HG02852 (cell line): ENCODE data around the gene FBXO38.

Experiments
- ATAC-seq: cut with Tn5 transposase; IDR thresholded peaks from one replicate; pipeline ENCODE4 v1.9.1; 2021; ENCODE audit warnings: mild to moderate bottlenecking, moderate library complexity; ENCODE audit not compliant: unreplicated experiment

Gene FBXO38

DNA sequence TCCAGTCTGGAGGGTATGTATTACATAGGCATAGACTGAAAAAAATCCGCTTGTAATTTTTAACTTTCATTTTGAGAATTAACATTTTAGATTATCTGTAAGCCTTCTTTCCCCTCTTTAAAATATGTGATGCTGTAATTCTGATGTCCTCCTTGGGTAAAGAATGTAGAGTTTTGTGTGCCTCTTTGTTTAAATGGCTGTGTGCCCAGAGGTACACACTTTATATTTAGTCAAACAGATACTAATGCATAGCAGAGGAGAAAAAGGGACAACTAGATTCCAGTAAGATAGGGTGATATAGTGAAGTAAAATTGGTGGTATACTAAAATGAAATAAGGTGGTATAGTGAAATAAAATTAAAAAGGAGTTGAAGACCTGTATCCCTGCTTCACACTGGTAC is 1.3 kb downstream of the FBXO38 start:
- no peak for ATAC-seq

DNA sequence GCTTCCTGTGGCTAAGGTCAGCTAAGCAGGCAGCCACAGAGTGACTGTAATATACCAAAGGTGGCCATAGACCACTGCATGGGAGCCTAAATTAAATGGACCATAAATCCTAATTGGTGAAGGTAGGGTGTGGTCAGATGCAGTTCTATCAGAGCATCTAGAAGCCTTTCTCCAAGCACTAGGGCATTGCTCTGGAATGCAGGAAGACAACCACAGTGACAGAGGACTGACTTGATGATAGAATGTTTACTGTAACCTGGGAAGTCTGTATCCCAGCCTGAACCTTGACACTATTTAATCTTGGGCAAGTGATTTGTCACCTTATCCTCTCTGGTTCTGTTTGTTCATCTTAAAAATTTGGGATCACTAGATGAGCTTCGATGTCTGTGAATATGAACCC is 2.3 kb downstream of the FBXO38 start:
- ATAC-seq: no peak

DNA sequence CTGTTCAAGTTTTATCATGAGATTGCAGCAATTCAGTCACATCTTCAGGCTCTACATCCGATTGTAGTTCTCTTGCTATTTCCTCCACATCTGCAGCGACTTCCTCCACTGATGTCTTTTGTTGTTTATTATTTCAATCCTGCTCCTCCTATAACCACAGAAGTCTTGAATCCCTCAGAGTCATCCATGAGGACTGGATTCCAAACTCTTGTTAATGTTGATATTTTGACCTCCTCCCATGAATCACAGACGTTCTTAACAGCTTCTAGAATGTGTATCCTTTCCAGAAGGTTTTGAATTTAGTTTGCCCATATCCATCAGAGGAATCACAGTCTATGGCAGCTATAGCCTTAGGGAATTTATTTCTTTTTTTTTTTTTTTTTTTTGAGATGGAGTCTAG is 3.6 kb downstream of the FBXO38 start:
- no peak for ATAC-seq

DNA sequence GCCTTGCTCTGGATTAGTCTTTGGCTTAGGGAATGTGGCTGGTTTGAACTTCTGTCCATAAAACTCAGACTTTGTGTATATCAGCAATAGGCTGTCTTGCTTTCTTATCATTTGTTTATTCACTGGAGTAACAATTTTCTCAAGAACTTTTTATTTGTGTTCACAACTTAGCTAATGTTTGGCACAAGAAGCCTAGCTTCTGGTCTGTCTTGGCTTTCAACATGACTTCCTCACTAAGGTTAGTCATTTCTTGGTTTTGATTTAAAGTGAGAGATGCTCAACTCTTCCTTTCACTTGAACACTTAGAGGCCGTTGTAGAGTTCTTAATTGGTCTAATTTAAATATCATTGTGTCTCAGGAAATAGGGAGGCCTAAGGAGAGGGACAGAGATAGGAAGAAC is 4.9 kb downstream of the FBXO38 start:
- no peak for ATAC-seq

DNA sequence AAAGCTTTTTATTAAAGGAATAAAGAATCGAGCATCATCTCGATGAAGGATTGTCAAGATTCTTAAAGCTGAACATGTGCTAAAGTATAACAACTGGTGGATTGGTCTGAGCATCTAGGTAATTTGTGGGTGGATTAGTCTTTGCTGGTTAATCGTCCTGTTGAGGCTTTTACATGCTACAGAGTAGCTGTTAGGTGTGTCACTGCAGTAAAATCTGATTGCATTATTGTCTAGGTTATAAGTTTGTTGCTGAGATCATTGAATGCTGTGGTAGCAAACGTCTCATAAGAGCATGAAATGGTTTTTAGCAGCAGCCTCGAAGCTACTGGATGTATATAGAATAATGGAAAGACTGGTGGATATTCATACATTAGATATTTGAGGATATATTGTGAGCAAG is 7.2 kb downstream of the FBXO38 start:
- no peak for ATAC-seq

DNA sequence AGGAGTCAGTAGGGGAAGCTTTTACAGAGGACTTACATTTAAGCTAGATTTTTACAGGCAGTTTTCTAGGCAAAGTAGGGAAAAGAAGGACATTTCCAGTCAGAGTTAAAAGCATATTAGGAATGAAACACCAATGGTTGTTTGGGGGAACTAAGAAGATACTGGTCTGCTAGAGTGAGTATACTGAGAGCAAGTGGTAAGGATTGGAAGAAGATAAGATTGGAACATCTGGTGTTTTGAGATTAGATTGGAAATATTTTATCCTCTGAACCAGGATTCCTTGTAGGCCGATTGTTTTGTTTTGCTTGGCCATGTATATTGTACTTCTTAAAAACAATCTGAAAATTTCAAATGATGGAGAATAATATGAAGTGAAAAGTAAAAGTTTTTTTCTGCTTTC is 7.7 kb downstream of the FBXO38 start:
- no peak for ATAC-seq

DNA sequence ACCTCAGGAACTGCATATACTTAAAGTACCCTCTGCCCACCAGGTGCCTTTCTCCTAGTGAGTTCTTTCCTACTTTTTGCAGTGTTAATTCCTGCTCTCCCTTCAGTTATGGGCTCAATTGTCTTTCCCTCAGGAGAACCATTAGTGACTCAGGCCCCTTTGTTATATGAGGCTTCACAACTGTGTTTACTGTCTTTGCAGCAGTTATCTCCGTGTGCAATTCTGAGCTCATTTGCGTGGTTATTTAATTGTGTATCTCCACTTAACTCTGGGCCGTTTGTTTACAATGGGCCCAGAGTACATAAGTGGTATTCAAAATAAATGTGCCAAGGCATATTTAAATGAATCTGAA is 9.6 kb downstream of the FBXO38 start:
- no peak for ATAC-seq

DNA sequence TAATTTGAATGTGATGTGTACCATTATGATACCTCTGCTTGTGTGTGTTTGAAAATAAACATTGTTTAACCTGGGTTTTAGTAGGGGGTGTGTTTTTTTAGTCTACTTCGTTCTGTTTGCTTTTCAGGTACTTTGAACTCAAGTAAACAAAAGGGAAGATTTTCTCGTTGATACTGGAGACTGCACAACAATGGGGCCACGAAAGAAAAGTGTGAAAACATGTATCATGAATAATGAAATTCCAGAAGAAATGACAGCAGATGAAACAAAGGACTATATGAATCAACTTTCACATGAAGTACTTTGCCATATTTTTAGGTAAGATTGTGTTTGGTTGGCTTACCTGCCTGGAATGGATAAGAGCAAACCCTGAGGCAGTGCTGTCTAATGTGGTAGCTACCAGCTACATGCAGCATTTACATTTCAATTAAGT is 10.8 kb downstream of the FBXO38 start:
- no peak for ATAC-seq

DNA sequence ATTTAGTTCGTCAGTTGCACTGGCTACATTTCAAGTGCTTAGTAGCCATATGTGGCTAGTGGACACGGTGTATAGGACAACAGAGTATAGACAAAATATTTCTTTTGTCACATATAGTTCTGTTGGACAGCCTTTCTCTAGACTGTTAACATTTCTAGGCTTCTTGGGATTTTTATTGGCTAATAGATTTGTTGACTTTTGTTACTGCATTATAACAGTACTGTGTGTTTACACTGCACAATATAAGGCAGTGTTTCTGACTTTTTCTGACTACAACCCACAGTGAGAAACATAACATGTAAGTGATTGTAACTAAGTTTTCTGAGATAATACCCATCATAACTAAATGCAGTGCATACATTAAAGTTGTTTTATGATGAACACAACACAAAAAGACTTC is 11.3 kb downstream of the FBXO38 start:
- ATAC-seq: no peak

DNA sequence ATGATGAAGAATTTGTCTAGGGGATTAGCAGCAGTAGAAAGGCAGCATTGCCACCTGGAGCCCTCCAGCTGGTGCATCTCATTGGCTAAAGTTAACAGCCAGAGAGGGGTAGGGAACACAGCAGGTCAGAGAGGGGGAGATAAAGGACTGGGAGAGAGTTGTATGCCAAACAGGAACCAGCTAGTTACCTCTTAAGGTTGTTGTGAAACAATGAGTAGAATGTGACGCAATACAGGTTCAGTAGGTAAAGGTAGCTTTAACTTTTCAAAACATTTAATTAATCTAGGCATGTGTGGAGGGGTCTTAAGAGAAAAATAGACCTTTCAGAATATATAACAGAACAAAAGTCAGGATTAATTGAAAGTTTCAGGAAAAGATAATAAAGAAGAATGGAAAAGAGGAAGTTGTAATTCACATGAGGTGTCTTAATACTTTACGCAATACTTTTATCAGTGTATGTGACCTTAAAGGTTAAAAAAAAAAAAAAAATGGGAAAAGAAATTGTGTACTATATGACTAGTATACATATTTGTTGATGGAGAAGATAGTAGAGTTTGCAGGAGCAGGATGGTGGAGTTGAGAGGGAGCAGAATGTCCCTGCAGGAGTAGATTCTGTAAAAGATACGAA is 14.3 kb downstream of the FBXO38 start:
- ATAC-seq: no peak

DNA sequence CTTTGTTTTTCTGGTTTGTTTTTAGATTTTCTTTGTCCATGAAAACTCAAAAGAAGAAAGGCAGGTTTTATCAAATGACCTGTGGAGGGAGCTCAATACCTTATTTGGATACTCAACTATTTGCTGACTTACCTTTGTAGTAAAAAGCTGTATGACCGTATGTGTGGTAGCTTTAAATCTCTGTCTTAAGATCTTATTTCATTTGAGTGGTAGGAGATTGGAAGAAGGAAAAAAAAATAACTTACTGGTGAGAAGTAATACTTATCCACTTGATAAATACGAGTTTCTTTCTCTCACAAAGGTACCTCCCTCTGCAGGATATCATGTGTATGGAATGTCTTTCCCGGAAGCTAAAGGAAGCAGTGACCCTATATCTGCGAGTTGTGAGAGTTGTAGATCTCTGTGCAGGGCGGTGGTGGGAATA is 15.0 kb downstream of the FBXO38 start:
- ATAC-seq: no peak

DNA sequence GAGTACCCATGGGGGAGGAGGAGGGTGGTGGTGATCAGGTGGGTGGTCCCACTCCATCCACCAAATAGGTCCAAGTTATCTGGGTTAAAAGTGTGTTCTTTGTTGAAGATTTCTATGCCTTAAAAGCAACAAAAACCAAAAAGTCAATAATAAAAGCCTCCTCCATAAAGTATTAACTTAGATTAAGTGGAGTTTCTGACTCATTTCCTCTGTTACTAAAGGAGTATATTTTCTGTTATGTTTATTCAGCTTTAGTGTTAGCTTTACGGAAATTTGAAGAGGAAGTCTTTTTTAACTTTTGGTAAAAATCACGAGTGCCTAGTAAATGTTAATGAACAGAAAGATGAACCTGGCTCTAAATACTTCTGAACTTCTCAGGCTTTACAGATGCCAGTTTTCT is 17.8 kb downstream of the FBXO38 start:
- no peak for ATAC-seq

DNA sequence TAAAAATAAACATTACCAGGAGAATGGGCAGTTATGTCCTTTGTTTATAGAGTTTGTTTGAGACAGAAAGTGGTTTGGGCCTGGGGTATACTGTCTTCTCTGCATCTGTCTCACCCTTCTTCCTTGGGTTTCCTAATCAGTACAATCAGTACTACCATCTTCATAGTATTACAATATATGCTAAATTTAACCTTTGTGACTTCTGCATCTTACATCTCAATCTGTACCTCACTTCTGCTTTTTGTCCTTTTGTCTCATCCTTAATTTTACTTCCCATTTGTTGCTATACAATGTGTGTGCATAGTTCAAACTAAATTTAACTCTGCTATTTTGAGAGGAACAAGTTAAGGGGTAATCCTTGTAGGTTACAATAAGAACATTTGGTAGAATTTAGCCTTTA is 19.6 kb downstream of the FBXO38 start:
- ATAC-seq: peak; percentile 90

DNA sequence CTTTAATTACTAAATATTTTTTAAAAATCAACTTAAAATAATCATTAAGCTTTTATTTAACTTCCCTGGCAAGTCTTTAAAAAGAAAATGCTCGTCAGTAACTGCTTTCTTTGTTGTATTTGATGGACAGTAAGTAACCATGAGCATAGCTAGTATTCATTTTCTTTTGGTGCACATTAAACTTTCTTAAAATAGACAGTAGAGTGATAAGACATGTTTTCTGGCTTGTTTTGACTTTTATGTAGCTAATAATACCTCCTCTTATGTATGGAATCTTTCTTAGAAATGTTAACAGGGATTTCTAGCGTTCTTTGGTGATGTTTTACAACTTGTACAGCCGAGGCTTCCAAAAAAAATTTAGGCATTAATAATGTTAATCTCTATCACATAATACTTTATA is 22.6 kb downstream of the FBXO38 start:
- no peak for ATAC-seq

DNA sequence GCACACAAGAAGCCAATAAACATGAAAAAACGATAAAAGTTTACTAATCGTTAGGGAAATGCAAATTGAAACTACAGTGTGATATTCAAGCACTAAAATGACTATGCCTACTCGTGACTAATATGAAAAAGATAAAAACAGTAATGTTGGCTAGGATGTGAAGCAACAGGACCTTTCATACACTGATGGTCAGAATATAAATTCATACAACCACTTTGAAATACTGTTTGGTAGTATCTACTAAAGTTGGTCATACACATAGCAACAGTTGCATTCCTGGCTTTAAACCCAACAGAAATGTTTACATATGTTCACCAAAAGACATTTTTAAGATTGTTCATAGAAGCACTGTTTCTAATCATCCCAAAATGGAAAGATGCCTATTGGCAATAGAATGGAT is 24.3 kb downstream of the FBXO38 start:
- no peak for ATAC-seq

DNA sequence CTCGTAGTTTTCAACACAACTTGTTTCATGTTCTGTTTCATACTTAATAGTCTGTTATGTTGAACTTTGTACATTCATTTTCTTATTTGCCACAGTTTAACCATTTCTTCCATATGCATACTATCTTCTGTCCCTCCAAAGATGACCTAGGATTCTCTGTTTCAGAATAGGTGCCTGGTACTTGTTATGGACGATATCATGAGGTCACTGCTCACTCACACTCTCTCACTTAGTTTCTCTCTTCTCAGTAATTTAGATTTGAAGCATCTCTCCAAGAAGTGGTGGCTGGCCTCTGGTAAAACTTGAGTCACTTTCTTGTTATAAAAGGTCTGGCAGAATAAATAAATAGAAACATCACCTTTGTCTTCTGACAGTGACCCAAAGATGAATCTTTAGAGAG is 28.4 kb downstream of the FBXO38 start:
- no peak for ATAC-seq

DNA sequence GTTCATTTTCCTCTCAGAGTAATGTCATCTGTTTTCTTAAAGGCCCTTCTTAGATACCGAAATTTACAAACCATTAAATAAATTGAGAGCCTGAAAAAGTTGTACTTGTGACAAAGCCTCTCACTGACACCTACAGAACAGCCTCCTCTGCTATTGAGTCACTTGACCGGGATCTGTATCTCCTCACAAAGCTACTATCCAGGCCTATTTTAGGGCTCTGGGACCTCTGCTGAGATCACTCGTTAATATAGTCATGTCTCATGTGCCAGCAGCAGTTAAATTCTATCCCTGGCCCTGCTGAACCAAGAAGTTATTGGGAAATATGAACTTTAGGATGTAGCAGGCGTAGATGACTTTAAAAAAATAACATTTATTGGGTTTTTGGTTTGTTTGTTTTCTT is 31.1 kb downstream of the FBXO38 start:
- no peak for ATAC-seq

DNA sequence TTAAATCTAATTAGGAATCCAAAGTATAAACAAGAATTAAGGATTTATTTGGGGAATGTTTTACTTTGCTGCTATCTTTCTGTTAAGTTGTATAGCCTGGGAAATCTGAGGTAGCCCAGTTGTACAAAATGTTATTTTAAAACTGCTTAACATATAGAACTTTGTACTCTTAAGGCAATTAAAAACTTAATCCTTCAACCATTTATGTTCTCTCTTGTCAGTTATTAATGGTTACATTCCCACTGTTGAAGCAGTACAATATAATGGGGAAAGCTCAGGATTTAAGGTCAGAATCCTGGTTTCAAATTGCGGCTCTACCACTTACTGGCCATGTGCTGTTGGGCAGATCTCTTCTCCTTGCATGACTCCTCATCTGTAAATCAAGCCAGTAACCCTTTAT is 32.7 kb downstream of the FBXO38 start:
- ATAC-seq: no peak

DNA sequence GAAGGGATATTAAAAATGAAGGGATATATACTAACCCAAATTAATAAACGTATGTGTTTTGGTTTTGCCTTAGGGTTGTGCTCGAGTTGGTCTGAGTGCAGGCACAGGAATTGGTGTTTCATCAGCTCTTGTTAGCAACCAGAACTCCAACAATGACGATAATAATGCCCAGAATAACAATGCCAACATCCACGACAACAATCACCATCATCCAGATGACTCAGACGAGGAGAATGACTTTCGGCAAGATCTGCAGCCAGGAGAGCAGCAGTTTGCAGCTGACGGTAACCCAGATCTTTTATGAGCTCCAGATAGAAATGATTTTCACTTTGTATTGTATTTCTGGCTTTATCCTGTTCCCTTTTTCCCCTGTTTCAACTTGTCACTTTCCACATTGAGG is 33.2 kb downstream of the FBXO38 start:
- no peak for ATAC-seq

DNA sequence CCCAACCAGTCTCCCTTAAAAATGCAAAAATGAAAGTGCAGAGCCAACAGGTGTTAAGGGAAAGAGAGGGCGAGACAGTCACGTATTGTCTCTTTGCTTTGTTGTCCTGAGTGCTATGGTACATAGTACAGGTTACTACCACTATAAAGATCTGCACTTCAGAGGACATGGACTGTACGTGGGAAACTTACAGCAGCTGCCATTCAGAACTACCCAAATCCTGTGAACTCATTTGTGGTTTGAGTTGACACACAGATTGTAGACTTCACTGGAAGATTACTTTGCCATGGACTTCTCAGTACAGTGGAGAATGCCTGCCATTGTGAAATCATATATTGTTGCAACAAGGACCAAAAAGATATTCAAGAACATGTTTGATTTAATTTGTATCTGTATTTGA is 34.8 kb downstream of the FBXO38 start:
- ATAC-seq: no peak

DNA sequence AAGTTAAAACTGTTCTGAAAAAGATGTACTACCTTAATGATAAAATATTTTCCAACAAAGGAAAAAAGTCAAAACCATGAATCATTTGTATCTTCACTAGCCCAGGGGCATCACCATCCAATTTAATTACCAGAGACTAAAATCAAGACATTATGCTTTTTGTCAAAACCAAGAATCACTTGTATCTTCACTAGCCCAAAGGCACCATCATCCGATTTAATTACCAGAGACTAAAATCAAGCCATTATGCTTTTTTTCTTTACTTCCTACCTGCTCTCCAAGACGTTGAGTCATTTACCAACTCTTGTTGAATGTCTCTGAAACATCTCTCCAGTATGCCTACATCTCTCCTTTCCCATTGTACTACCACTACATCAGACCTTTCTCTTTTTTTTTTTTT is 37.9 kb downstream of the FBXO38 start:
- no peak for ATAC-seq

DNA sequence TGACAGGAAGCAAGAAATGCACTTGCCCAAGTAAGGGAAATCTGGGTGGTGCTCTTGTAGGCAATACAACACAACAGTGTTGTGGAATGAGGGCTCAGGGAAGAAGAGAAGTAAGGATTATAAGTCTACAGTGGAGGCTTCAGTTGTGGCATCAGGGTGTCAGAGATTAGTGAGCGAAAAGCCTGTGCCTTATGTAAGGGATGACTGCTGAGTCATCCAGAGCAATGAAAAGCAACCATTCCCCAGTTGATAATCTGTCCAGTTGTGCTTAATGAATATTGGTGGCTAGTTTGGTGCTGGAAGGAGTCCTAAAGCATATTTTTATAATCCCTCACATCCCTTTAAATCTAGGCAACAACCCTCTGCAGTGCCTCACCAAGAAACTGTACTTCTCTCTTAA is 42.0 kb downstream of the FBXO38 start:
- no peak for ATAC-seq

DNA sequence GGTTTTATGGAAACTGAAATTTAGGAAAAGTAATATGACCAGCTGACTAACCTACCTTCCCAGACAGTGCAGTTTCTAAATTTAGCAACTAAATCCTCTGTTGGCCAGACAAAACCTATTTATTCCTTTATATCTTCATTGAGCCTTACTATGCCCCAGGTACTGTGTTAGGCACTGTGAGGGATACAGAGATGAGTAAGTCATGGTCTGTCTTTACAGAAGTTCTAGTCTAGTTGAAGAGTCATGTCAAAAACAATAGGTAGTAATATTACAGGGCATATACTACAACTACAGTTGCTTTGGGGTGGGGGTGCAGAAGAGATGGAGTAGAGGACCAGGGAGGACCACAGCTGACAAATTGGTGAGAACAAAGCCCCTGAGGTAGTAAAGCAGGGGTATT is 42.8 kb downstream of the FBXO38 start:
- no peak for ATAC-seq
